SW 1271 (cell line): ENCODE measurements around the gene TNFSF18.

Source experiments
- DNase-seq, 2 experiments: peaks; one replicate each; lab custom pipeline; 2025; lab: John Stamatoyannopoulos, UW

Gene TNFSF18

GRCh38 chr1:173039626-173040025 is 11.1 kb downstream of the TNFSF18 start:
- no peak for DNase-seq

GRCh38 chr1:173038875-173039554 is 11.7 kb downstream of the TNFSF18 start:
- DNase-seq: no peak

DNA sequence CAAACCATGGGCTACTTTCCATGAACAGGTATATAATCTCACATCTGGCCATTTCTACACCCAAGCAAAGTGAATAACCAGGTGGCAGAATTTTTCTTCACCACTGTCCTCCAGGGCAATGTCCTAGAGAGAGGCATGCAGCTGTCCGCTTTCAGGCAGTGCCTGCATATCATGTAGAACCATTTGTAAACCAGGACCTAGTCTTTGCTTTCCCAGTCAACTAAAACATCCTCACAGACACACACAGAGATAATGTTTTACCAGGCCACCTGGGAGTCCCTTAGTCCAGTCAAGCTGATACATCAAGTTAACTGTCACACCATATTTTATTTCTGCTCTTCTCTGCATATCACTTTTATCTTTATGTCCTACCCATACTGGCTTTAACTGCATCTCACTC is 26.2 kb downstream of the TNFSF18 start:
- DNase-seq: no peak

GRCh38 chr1:173023343-173023742 is 27.4 kb downstream of the TNFSF18 start:
- no peak for DNase-seq

DNA sequence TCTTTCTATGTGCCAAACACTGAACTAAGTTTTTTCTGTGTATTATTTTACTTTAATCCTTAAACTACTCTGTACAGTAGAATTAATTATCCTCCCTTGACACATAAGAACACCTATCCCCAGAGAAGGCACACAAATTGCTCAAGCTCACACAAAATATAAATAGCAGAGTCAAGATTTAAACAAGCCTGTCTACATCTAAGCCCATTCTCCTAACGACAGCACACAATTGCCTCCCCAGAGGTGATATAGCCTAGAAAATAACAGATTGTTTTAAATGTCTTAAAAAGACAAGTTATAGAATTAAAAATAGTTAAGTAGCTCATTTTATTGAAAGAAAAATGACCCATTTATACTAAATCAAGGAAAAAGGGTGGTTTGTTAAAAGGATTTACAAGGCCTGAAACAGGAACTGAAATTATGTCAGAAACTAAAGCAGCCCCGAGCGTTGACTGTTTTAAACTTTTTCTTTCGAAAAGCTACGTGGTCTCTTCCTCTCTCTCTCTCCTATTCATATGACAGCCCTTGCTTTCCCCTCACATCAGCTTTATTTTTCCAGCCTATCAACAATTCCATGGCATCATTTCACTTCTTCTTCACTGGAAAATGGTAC is 30.5 kb downstream of the TNFSF18 start:
- DNase-seq: no peak

GRCh38 chr1:173017792-173018191 is 32.9 kb downstream of the TNFSF18 start:
- no peak for DNase-seq

DNA sequence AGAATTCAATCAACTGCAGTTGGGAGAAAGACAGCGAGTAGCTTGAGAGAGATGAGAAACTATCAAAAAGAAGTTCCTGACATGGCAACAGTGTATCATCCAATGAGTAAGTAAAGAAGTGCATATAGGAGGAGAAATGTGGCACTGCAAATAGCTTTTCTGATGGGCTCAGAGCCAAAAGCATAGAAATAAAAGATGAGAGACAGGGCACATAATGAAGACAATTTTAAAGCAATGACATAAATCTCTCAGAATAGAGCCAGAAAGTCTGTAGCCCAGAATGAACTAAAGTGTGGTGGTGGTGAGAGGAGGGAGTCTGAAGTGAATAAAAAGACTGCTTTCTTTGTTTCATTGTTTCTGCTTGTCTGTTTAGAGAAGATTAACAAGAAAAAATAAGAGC is 34.3 kb downstream of the TNFSF18 start:
- no peak for DNase-seq

- DNase-seq: no peak
These were observed 35.1 kb downstream of the TNFSF18 start for GRCh38 chr1:173015629-173016028.

DNA sequence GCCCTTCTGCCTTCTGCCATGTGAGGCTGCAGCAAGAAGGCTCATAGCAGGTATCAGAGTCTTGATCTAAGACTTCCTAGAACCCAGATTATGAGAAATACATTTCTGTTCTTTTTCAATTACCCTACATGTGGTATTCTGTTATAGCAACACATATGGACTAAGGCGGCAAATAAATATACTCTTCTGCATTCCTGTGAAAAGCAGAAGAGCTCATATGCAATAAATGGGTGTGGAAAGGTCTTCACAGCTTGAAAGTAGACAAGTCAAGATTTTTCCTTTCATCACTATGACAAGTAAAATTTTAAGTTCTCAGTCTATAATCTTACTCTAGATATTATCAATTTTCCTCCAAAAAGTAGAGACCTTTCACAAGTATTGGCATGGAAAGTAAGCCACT is 36.6 kb downstream of the TNFSF18 start:
- no peak for DNase-seq

GRCh38 chr1:173012126-173012525 is 38.6 kb downstream of the TNFSF18 start:
- DNase-seq: no peak

GRCh38 chr1:173009597-173009996 is 41.1 kb downstream of the TNFSF18 start:
- DNase-seq: no peak

GRCh38 chr1:173005196-173005864 is 45.4 kb downstream of the TNFSF18 start:
- no peak for DNase-seq

- DNase-seq: no peak
These were observed 47.6 kb downstream of the TNFSF18 start for GRCh38 chr1:173002891-173003838.

GRCh38 chr1:172999349-172999748 is 51.4 kb downstream of the TNFSF18 start:
- DNase-seq: no peak

- DNase-seq: no peak
These were observed 52.8 kb downstream of the TNFSF18 start for GRCh38 chr1:172997941-172998361.

GRCh38 chr1:172993640-172994039 is 57.1 kb downstream of the TNFSF18 start:
- peak; percentile 35 to 71 for DNase-seq

GRCh38 chr1:172991674-172992400 is 58.9 kb downstream of the TNFSF18 start:
- DNase-seq: no peak

DNA sequence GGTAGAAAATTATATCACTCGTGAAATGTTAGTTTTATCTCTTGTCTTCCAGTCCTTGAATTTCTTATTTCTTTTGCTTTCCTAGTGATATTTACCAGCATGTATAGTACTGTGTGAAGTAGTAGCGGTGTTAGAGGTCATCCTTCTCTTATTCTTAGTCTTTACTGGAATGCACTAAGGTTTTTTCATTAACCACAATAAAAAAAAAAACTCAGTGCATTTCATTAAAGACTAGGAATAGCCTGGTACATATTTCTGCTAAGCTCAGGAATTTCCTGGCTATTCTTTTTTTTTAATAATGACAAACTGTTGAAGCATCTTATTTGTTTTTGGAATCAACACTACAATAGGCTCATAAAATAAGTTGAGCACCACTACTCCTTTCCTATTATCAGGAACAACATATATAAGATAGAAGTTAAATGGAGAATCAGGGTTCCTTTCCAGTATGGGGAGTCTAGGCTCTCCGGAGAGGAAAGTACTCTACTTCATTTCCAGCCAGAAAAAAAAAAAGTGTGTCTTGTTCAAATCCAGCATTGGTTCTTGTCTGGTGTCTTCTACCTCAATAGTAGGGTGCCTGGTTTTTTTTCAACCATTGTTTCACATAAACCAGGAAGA is 60.0 kb downstream of the TNFSF18 start:
- peak in 1 of 2 experiments; percentile 64 for DNase-seq
